SKM-1 (cell line): ENCODE data around the gene BOK.

Experiments
- DNase-seq: peaks from one replicate; lab custom pipeline; 2025; ENCODE audit not compliant: unreplicated experiment; lab: John Stamatoyannopoulos, UW

The BOK gene

DNA sequence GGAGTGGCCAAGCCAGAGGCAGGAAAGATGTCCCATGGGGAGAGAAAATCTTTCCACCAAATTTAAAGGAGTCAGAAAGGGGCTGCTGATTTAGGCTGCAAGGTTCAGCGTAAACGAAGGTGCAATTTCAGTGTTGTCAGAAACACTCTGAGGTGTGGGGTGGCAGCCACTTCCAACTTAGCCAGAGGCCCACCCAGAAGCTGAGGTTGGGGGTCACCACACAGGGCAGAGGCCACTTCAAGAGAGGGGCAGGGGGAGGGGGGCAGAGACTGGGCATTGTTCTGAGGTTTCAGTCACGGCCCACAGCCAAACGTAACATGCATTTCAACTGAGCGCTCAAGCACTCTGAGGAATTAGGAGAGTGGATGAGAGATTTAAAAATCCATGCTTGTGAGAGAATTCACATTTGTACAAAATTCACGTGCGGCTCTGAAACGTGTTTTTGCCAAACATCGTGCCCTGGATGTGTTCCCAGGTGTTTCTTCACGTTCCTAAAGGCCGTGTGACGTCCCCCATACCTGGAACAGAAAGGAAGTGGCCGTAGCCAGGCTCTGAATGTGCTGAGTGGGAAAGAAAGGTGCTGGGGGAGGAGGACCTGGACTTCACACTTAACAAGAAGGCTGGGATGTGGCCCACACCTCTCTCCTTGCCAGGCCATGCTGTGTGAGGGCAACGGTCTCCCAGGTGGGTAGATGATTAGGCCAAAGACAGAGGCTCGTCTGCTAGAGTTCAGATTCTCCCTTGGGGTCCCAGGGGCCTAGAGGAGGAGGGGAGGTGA lies 19.5 kb upstream of the BOK start:
- no peak for DNase-seq

DNA sequence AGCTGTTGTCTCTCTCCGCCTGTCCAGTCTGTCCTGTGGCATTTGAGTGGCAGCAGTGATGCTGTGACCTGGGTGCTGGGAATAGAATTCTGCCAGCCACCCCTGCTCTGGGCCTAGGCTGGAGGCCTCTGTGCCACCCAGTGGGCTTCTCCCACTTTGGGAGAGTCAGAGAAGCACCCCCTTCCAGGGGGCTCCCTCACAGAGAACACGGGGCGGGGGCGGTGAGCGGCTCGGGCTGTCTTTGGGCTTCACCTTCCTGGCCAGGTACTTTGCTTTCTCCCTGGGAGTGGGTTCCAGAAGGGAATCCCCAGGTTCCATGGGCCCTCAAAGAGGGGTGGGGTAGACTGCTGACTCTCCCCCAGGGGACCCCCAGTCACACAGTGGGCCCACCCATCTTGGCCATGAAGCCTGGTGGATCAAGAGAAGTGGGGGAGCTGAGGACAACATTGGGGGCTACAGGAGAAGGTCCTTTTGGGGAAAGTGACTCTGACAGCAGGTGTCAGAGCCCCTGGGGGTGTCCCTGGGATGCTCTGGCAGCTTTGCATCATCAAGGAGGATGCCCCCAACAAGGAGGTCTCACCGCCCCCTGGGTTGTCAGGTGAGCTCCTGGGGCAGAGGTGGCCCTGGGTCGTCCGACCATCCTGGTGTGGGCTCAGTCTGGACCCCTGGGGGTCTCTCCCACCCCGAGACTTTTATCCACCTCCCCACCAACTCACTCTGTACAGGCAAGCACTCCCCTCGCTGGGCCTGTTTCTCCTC lies 18.8 kb upstream of the BOK start:
- DNase-seq: no peak

DNA sequence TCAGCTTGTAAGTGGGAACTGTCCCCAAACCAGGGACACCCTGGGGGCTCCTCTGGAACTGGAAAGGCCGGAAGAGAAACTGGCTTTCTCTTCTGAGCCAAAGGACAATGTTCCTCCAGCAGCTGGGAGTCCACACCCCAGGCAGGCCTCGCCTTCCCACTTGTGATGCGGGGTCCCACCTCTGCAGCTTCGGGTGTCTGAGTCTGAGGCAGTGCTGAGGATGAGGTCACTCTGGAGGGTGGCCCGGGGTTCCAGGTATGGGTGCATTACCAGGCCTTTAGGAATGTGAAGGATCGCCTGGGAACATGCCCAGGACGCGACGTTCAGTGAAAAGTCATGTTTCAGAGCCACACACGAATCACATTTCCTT lies 18.2 kb upstream of the BOK start:
- no peak for DNase-seq

DNA sequence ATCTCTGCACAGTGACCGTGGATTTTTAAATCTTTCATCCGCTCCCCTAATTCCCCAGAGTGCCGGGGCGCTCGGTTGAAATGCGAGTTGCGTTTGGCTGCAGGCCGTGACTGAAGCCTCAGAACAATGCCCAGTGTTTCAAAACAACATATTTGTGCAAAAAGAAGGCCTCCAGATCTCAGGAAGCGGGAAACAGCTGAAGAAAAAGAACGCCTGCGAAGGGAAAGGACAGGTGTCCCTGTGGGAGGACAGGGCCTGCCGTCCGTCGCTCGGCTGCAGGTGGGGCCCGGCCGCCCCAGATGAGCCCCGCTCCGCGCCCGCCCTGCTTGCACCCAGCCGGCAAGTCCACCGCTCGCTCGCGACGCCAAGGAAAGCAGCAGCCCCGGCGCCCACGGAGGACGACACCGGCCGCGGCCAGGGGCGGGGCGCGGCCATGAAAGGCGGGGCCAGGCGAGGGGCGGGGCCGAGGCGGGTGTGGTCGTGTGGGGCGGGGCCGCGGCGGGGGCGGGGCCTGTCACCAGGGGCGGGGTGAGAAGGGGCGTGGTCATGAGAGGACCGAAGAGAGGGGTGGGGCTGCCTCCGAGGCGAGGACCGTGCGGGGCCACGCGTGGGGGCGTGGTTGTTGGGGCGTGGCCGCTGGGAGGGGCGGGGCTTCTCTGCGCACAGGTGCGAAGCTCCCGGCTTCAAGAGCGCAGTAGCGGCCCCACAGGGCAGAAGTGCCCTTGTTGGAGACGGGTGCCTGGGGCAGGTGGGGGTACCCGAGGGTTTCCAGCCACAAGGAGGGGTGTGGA lies 17.6 kb upstream of the BOK start:
- DNase-seq: no peak

DNA sequence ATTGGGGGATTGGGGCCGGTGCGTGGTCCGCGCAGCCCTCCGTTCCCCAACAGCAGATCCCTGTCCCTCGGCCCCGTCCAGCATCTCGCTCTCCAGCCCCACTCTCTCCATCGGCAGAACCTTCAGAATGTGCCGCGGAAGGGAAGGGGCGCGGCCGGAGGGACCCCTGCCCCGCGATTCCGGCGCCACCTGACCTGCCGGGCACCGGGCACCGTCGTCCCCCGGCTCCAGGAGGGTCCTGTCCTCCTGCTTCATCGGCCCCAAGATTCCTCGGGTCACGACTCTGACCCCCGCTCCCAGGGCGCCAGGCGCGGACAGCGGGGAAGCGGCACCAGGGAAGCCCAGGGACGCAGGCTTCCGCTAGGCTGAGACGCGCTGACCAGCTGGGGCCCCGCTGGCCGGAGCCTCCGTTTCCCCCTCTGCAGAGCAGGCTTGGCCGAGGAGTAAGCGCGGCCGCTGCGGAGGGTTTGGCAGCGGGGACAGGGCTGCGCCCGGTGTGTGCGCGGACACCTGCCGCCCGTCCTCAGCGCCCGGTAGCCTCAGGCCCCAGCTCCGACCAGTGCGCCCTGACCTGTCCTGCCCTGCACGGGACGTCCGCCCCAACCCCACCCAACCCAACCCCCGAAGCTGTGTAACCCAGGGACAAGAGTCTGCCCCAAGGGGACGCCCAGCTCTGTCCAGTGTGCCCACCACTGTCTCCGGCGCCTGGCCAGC lies 16.8 kb upstream of the BOK start:
- no peak for DNase-seq

DNA sequence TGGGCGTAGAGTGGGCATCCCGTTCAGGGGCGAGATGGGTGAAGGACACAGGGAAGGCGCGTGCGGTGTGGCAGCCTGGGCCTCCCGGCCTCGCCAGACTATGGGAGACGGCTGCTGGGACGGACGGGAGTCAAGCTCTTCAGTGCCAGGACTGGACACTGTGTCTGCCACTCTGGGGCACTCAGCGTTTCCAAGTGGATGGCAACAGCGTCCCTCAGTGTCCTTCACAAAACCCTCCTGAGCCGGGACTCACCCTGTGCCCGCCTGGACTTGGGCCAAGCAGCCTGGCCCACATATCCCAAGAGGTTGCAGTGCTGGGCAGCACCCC lies 16.3 kb upstream of the BOK start:
- DNase-seq: no peak

DNA sequence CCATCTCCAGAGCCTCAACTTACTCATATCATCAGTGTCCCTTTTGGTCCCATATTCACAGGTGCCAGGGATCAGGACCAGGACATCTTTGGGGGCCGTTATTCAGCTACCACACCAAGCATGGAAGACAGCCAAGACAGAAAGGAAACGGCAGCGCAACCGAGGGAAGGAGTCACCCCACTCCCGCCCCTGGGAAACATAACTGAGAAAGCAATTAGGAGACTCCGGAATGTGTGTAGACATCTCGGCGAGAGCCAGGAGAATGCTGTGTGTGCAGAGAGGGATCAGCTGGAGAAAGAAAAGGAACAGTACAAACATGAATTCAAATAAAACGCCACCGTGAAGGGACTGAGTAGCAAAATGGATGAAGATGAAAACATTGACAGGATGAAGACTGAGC lies 13.4 kb upstream of the BOK start:
- DNase-seq: no peak

DNA sequence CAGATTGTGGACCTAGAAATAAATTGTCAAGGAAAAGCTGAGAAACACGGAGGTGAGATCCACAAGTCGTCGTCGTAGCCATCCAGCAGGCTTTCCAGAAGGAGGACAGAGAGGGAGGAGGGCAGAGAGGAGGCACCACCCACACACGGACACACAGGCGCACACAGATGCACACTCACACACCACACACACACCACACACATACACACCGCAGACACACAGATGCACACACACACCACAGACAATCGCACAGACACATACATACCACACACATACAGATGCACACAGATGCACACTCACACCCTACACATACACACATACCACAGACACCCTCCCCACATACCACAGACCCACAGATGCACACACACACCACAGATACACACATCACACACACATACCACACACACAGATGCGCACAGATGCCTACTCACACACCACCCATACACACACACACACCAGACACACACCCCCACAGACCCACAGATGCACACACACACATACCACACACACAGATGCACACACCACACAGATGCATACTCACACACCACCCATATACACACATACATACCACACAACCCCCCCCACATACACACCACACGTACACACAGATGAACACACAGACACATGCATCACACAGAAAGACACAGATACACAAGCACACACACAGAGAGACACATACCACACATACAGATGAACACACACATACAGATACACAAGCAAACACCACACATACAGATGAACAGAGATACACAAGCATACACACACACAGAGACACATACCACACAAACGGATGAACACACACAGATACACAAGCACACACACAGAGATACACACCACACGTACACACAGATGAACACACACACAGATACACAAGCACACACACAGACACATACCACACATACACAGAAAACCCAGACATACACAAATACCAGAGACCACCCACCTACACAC lies 12.7 kb upstream of the BOK start:
- DNase-seq: no peak

DNA sequence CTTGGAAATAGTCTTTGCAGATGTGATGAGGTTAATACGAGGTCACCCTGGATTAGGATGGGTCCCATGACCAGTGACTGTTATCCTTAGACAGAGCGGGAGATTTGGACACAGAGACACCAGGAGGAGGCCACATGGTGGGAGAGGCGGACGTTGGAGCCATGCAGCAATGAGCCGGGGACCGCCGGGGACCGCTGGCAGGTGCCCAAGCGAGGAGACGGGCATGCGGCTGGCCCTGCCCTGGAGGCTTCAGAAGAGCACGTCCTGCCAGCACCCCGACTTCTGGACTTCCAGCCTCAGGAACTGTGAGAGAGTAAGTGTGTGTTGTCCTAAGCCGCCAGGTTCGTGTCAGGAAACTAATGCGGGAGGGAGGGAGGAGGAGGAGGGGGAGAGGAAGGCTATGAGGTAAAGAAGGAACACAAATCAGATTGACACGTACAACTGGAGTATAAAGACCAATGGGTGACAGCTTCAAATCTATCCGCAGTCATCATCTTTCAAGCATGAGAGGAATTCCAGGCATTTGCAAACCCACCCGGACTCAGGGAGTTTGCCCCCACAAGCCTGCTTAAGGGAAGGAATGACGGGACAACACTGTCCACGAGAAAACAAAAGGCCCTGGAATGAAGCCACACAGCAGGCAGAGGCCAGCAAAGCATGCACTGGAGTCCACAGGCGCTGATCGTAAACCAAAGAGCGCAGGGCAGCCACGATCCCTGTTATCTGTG lies 11.6 kb upstream of the BOK start:
- DNase-seq: no peak

DNA sequence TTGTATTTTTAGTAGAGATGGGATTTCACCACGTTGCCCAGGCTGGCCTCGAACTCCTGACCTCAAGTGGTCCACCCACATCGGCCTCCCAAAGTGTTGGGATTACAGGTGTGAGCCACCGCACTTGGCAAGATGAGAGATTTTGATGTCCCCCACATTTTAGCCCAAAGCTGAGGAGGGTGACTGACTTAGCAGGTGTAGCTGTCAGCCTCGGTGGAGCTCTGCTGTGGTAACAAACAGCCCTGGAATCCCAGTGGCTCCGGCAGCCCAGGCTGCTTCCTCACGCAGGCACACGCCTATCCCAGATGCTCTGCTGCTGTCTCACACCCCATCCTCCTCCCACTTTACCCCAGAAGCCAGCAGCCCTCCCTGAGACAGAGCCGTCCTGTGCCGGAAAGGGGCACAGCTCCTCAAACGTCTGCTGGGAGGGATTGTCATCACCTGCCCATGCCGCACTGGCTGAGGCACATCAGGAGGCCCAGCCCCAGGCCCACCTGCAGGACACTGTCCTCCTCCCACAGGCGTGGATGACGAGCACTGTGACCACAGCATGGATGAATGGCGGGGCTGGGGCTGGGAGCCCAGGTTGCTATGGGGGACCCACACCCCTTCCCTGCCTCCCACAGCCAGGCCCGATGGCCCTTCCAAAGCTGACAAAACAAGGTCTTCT lies 10.6 kb upstream of the BOK start:
- DNase-seq: no peak

DNA sequence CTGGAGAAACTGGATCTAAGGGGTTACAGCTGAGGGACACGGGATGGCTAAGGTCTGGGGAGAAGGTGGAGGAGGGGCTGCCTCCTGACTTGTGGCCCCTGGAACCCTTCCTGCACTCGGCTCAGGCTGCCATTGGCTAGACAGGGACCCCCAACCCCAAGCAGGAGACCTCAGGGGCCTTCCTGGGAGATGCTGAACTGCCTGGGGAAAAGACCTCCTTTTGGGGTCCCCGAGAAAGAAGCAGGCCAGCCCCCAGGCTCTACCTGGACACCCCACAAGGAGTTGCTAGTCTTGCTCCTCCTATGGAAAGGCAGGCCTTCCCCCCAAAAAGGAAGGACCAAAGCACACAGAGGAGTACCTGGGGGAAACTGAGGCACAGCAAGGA lies 10.1 kb upstream of the BOK start:
- no peak for DNase-seq

DNA sequence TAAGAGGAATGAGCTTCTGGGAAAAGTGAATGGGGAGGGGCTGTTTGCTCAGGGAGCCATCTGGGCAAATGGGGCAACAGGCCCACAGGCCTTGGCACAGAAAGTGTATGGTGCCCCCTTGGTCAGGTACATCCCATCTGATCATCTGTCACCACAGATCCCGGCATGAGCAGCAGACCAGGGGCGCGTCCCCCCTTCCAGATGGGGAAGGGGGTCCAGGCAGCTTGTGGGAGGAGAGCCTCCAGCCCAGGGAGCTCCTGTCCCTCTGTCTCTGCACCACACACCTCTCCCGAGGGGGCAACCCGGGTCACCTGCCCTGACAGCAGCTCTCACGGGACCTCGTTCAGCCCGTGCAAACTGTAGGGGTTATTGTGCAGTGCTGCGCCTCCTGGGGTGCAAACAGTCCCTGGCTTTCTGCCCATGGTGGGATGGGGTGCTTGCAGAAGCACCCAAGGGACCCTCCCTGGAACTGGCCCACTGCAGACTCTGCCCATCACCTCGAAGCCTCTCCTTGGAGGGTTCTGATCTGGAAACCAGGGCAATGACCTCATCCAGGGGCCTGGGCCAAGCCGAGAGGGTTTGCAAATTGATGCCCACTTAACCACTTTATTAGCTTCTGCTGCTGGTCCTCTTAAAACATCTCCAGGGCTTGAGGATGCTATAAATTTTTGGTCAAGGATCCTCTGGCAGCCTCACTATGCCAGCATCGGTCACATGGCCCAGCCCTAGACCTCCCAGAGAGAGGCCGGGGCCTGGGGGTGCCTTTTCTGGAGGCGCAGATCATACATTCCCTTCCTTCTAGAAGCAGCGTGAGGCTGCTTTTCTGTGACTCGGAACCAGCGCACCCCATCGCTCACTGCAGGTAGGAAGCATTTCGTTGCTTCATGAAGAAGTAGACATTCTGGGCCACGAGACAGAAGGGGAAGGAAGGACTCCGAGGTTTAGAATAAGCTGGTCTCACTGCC lies 7.6 kb upstream of the BOK start:
- no peak for DNase-seq

DNA sequence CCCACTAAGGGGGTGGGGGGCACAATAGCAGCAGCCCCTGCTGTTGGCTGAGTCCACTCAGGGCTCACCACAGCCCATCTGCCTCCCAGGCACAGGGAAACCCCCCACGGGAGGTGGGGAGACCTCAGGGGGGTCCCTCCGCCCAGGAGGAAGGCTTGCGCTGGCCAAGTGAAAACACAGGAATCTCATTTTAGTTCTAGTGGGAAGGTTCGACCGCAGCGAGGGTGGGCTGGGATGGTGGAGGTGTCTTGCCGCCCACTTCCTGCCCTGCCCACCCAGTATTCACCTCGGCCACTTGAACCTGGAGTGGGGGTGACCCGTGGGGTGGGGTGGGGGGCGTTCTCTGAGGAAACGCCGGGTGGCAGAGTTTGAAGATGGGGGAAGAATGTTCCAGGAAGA lies 6.9 kb upstream of the BOK start:
- DNase-seq: no peak

DNA sequence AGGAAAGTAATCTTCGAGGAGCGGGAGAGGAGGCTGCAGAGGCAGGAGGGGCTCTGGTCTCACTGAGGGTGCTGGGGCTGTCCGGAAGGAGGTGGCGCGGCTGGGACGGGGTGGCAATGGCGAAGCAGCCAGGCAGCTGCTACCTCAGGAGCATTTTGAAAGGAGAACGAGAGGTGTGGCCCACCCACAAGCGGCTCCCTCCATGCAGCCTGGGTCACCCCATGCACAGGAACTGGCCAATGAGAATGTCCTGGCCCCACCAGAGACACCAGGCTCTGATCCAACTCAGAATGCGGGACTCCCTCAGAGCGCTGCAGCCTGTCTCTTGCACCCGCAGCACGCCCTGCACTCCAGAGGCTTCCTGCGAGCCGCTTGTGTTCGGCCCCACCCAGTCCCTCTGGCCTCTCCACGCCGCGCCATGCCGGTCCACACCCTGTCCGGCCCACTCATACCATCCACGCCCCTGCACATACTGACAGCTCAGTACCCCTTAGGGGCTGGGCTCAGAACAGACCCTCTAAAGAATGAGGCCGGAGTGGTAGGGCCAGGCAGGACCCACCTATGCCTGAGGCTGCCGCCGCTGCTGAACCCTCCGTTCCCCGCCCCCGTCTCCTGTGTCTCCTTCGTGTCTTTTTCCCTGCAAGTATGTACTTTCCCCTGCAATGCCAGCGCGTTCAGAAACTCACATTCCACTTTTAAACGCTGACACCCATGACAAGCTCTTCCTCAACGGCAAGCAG lies 6.4 kb upstream of the BOK start:
- no peak for DNase-seq

DNA sequence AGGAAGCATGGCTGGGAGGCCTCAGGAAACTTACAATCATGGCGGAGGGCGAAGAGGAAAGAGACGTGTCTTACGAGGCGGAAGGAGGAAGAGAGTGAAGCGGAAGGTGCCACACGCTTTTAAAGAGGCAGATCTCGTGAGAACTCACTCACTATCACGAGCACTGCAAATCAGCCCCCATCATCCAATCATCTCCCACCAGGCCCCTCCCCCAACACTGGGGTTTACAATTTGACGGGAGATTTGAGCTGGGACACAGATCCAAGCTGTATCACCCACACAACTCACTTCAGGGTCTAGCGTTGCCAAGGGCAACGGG lies 5.1 kb upstream of the BOK start:
- DNase-seq: no peak

DNA sequence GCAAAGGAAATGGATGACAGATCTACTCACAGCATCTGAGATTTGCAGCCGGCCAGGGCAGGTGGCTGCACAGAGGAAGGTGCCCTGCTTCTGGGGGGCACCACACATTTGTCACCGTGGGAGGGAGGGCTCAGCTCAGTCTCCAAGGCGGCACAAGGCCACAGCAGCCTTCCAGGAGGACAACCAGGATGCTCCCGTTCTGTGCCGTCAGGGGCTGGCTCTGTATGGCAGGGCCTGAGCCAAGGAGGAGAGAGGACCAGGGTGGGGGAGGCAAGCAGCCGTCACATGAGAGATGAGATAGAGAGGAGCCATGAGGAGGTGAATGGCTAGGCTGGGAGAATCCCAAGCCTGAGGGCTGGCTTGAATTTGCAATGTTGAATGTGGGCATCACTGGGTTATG lies 4.6 kb upstream of the BOK start:
- DNase-seq: no peak

DNA sequence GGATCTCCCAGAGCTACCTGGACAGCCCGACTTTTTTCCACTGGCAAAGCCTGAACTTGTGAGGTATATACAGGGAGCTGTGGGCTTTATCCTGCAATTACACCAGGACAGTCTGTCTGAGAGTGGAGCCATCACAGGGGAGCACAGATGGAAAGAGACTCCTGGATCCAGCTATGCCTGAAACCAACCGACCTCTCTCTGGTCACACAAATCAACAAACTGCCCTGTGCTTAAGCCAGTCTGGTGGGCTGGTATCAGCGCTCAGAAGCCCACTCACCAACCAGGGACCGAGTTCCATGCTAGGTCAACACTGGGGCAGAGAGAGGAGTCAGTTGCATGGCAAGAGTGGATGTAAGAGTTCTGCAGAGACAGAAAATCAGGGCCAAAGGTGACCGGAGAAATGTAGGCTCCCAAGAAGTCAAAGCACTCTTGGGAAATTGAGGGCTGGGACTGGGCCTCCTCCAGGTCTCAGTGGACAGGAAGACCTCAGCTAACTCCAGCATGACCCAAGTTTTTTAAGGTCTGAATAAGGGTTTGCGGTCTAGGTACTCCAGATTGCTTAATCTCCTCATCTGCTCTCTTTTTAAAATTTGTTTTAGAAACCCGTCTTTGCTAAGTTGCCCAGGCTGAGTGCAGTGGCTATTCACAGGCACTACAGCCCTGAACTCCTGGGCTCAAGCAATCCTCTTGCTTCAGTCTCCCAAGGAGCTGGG lies 3.8 kb upstream of the BOK start:
- no peak for DNase-seq
